Lung (tissue), 12 donors: ENCODE measurements around the gene SVIL. TPM values are rescaled to one million over a fixed set of nuclear protein-coding genes. Genes with fewer than 3 reads are reported as not detected.
A peak's percentile ranks its signal among the peaks of the same experiment; 100 is the strongest.

Experiments used
- ATAC-seq: fragments of 200-7000 bp; cut with Tn5 transposase; one replicate; pipeline ENCODE4 v1.9.1; 2020; ENCODE audit warnings: moderate number of reproducible peaks; ENCODE audit not compliant: insufficient read depth, low FRiP score
- DNase-seq, 3 donors: peaks; one replicate each; pipeline ENCODE4 v3.0.0-alpha.2; 2013 to 2017
- H3K27ac ChIP-seq, 2 donors: one replicate each; pipeline ENCODE4 v1.5.1; 2013; ENCODE audit warnings: mild to moderate bottlenecking in 2 of 2, moderate library complexity in 2 of 2, control low read depth in 1 of 2, inconsistent platforms in 1 of 2, low read depth in 1 of 2, low read length in 1 of 2
- H3K27me3 ChIP-seq, 3 donors: one replicate each; pipeline ENCODE4 v1.5.1; 2013; ENCODE audit warnings: low read length in 2 of 3; ENCODE audit not compliant: control insufficient read depth in 3 of 3, insufficient read depth in 3 of 3
- H3K36me3 ChIP-seq, 4 donors: one replicate each; pipeline ENCODE4 v1.5.1; 2013; ENCODE audit warnings: low read length in 4 of 4, mild to moderate bottlenecking in 1 of 4, moderate library complexity in 1 of 4; ENCODE audit not compliant: control insufficient read depth in 4 of 4, insufficient read depth in 4 of 4
- H3K4me1 ChIP-seq, 5 donors: one replicate each; pipeline ENCODE4 v1.5.1; 2013; ENCODE audit warnings: low read length in 5 of 5, mild to moderate bottlenecking in 2 of 5, moderate library complexity in 1 of 5; ENCODE audit not compliant: control insufficient read depth in 5 of 5, insufficient read depth in 5 of 5
- H3K4me3 ChIP-seq: one replicate; pipeline ENCODE4 v1.5.1; 2013; ENCODE audit warnings: mild to moderate bottlenecking, control low read depth, moderate library complexity
- H3K9ac ChIP-seq, 2 donors: one replicate each; pipeline ENCODE4 v1.5.1; 2013; ENCODE audit warnings: low read length in 2 of 2, control low read depth in 1 of 2; ENCODE audit not compliant: insufficient read depth in 1 of 2
- H3K9me3 ChIP-seq, 4 donors: one replicate each; pipeline ENCODE4 v1.5.1; 2013; ENCODE audit warnings: low read length in 3 of 4, mild to moderate bottlenecking in 1 of 4, moderate library complexity in 1 of 4; ENCODE audit not compliant: control insufficient read depth in 4 of 4, insufficient read depth in 3 of 4
- WGBS, 2 donors: extraction: QIAGEN DNeasy Blood & Tissue Kit; methylation state at CpG; one replicate each; pipeline ENCODE4 v1.1.7; 2013; 5-methylcytosine and 5-hydroxymethylcytosine counted together
- polyA plus RNA-seq, 2 donors: library from polyadenylated mRNA; stranded (reverse); fragments of 200-250 nt; gene quantifications; one replicate each; pipeline ENCODE4 v1.2.1, GENCODE V29; 2013
- total RNA-seq, 2 donors: library from RNA; depleted of rRNA in 1 of 2; stranded (reverse); fragments of >200 nt in 1 of 2; gene quantifications; one replicate each; pipeline ENCODE4 v1.2.1, GENCODE V29; 2014 to 2021
- TF ChIP-seq, protein P1 (sequence below): IDR thresholded peaks from 2 replicates; pipeline ENCODE4 v1.5.1; 2012; ENCODE audit warnings: mild to moderate bottlenecking; ENCODE audit errors: control extremely low read depth, extremely low read depth
- donor health status: control.
- donor health status: control.
- donor health status: Bipolar disorder and iron deficiency.
- donor health status: healthy.
- donor health status: DM: yes; HTN: yes; CAD: no.

Gene SVIL
- total and polyA plus RNA-seq, 4 donors = 13.6 to 117 (median 44.0) TPM

DNA sequence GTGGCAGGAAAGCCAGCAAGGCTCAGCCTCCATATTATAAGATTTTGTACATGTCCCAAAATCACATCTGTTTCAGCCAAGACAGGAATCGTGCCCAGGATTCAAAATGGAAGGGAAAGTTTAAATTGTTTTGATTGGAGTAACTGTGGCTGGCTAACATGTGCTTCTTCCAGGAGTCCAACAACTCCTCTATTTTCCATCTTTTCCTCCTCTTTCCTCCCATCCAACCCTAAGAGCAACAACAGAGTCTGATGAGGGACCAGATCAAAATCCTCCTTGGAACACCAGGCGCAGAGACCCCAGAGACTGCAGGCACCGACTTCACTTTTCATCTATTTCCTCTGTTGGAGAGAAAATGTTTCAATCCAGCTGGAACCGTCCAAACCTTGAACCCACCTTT is 36.0 kb upstream of the SVIL start:
- Histone ChIP-seq H3K9ac (no peak overlapping the region), H3K36me3 (peaks cover 0 to 6% (median under 1%) of the 10 kb centered on the region in 4 donors), H3K27ac (no peak overlapping the region), H3K27me3 (no peaks in the 10 kb centered on the region), H3K4me3 (no peak overlapping the region), H3K9me3 (peaks cover 0 to 6% (median 2%) of the 10 kb centered on the region in 4 donors), H3K4me1 (peaks cover 0 to 5% (median 0%) of the 10 kb centered on the region in 5 donors)
- TF ChIP-seq, protein P1, sequence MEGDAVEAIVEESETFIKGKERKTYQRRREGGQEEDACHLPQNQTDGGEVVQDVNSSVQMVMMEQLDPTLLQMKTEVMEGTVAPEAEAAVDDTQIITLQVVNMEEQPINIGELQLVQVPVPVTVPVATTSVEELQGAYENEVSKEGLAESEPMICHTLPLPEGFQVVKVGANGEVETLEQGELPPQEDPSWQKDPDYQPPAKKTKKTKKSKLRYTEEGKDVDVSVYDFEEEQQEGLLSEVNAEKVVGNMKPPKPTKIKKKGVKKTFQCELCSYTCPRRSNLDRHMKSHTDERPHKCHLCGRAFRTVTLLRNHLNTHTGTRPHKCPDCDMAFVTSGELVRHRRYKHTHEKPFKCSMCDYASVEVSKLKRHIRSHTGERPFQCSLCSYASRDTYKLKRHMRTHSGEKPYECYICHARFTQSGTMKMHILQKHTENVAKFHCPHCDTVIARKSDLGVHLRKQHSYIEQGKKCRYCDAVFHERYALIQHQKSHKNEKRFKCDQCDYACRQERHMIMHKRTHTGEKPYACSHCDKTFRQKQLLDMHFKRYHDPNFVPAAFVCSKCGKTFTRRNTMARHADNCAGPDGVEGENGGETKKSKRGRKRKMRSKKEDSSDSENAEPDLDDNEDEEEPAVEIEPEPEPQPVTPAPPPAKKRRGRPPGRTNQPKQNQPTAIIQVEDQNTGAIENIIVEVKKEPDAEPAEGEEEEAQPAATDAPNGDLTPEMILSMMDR = no peak
- WGBS, 2 donors = 88 to 90% methylated on average over 4 of the region's 4 CpGs
- no peak for ATAC-seq
- no peak for DNase-seq

DNA sequence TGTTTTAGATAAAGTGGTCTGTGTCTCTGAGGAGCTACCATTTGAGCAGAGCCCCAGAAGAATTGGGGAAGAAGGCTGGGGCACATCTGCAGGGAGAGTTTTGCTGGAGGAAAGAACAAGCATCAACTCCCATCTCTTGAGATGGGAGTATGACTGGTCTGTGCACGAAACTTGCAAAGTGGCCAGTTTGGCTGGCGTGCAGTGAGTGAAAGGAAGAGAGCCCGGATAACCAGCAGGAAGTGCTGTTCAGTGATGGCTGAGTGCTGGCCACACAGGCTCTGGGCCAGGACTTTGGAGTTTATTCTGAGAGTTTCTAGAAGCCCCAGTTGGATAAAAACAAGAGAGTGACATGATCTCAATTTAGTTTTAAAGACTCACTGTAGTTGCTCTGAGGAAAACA is 34.4 kb upstream of the SVIL start:
- WGBS, 2 donors = 37 to 81% methylated on average over 3 of the region's 3 CpGs
- no peak overlapping the region for H3K4me3 ChIP-seq
- H3K27ac ChIP-seq = no peak overlapping the region
- ATAC-seq = no peak
- H3K4me1 ChIP-seq = peaks cover 0 to 5% (median 0%) of the 10 kb centered on the region in 5 donors
- H3K36me3 ChIP-seq = peaks cover 0 to 2% (median under 1%) of the 10 kb centered on the region in 4 donors
- no peaks in the 10 kb centered on the region for H3K9me3 ChIP-seq
- peak in 1 of 3 donors; percentile 19 for DNase-seq
- no peaks in the 10 kb centered on the region for H3K27me3 ChIP-seq
- H3K9ac ChIP-seq = no peak overlapping the region
- TF ChIP-seq, protein P1 = no peak

DNA sequence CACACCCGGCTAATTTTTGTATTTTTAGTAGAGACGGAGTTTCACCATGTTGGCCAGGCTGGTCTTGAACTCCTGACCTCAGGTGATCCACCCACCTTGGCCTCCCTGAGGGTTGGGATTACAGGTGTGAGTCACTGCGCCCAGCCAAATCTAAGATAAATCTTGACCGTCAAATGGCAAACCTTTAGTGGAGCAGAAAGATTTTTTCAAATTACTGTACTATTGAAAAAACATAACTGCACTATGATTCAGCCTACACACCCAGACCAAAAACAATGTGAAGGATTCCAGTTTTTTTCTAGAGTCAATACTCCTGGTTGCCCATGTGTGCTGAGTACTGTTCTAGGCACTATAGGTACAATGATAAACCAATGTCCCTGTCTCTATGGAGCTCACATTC is 33.9 kb upstream of the SVIL start:
- H3K27me3 ChIP-seq = no peaks in the 10 kb centered on the region

More for the DNA sequence above, 33.9 kb upstream of the SVIL start:
- ATAC-seq = no peak
- H3K4me3 ChIP-seq = no peak overlapping the region
- TF ChIP-seq, protein P1 = no peak
- H3K4me1 ChIP-seq = peaks cover 0 to 5% (median 0%) of the 10 kb centered on the region in 5 donors
- WGBS, 2 donors = 90 to 96% methylated on average over 4 of the region's 4 CpGs
- DNase-seq = no peak
- peaks cover 0 to 2% (median under 1%) of the 10 kb centered on the region in 4 donors for H3K36me3 ChIP-seq
- no peak overlapping the region for H3K9ac ChIP-seq
- H3K27ac ChIP-seq = no peak overlapping the region
- H3K9me3 ChIP-seq = no peaks in the 10 kb centered on the region
